ENCODE measurements around the gene UQCRFS1. TPM values are rescaled to one million over a fixed set of nuclear protein-coding genes. Genes with fewer than 3 reads are reported as not detected.

UQCRFS1 gene
- total RNA-seq, 1 donor from 2014 or later, result 30.7 TPM

DNA sequence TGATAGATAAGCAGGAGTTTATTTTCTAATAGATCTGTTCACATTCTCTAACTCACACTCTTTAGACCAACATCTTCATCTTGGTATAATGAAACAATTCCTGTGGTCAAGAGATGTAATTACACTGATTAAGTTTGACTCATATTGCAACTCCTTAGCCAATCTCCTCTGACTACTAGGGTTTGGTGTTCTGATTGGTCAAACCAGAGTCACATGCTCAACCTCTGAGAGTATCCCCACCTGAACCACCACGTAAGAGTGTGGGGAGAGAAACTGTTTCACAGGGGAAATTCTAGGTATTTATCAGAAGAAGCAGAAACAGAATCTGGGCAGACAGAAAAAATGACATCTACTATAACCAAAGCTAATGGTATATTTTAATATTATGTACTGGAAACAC, 42.4 kb downstream of the UQCRFS1 start:
- intact Hi-C loops (cut with micrococcal nuclease), result no loop called here

DNA sequence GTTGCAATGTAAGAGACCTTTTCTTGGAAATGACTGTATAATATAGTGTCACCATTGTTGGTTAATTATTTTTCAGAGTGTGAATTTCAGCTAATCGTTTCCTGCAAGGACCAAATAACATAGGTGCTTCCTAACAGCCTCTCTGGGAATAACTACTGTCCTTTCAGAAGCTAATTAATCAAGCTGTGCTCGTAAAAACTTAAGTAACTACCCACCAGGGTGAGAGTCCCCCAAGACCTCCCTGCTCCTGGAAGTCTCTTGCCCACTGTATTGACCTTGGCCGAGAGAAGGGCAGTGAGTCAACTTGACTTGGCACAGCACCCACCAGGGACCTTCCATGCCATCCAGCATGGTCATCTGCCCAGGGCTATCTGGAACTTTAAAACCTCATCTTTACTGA, 50.3 kb downstream of the UQCRFS1 start:
- intact Hi-C loops (cut with micrococcal nuclease), result no loop called here

DNA sequence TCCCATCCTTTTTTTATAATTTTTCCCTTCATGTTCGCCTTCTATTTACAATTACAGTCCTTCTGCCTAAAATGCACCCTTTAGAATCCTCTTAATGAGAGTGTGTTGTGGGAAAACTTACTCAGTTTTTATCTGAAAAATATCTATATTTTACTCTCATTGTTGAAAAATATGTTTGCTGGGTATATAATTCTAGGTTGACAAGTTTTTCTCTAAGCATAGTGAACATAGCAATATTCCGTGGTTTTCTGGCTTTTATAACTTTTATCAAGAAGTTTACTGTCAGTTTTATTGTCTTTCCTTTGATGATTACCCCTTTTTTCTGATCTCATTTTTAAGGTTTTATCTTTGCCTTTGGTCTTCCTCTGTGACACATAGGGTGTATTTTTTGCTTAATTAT, 57.3 kb downstream of the UQCRFS1 start:
- intact Hi-C loops (cut with micrococcal nuclease), result no loop called here

Data from T-helper 1 cell treated with Interleukin-12 subunit alpha and Interleukin-12 subunit beta and Interleukin-4 antibody, amounts not matched to agents 30 ng/mL and 1 ng/mL, for 36 hours (primary cell).